NCI-H524 treated with DMSO at 0.1 percent for 48 hours (cell line): ENCODE measurements around the gene LRRK1.

Experiments used
- DNase-seq: peaks from one replicate; lab custom pipeline; 2025; lab: John Stamatoyannopoulos, UW

Gene LRRK1

GRCh38 chr15:100939791-100940190 is 20.6 kb downstream of the LRRK1 start:
- DNase-seq: no peak

- no peak for DNase-seq
Observed at GRCh38 chr15:100940767-100941379, 21.7 kb downstream of the LRRK1 start.

- no peak for DNase-seq
Observed at GRCh38 chr15:100941536-100941935, 22.4 kb downstream of the LRRK1 start.

DNA sequence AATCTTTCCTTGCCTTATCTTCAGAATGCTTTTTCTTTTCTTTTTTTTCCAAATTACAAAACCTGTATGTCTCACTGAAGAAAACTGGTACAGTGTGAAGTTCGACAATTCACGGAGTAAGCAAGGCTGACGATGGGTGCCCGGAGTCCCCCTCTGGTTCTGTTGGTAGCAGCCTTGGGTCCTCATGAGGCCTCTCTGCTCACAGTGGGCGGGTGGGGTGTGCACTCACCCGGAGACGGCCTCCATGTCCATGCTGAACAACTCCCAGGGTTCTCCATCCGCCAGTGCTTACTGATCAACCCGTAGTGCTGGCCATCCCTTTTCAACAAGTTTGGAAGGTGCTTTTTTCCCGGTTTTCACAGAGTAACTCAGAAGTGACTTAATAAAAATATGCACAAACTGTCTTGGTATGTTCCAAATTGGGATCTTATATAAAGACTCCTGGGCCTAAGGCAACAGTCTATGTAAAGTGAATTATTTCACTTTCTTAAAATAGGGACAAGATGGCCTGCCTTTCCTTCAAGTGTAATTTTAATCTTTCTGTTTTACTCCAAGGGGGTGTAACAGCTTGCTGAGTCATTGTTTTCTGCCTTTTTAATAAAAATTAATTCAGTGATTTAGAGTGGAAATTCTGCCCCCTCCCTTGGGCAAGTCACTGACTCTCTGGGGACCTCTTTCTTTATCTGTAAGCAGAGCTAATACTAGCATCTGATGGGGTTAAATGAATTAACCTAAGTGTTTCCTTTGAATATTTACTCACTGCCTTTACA is 23.7 kb downstream of the LRRK1 start:
- no peak for DNase-seq

DNA sequence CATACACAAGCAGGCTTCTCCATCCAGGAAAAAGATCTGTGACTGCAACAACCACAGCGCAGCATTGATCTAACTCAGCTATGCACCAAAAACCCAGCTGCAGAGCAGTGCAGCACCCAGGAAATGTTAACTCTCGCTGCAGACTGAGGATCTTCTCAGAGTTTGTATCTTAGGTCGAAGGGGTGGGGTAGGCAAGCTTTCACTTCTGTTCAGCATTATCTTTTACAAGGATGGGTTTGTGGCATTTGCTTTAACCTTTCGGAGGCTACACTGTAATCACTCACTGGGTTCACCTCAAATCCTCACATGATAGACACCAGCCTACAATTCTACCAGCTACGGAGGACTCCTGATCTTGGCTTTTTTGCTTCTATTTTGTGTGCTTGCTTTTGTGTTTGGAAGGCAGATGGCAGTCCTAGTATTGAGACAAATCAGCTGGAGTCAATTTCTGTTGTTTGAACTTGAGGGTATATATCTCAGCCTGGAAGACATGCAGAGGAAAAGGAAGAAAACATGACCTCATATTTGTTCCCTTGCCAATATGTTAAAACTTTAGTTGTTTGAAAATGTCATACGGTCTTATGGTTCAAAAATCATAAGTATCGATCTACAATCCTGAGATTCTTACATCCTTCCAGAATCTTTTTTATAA is 25.2 kb downstream of the LRRK1 start:
- DNase-seq: no peak

DNA sequence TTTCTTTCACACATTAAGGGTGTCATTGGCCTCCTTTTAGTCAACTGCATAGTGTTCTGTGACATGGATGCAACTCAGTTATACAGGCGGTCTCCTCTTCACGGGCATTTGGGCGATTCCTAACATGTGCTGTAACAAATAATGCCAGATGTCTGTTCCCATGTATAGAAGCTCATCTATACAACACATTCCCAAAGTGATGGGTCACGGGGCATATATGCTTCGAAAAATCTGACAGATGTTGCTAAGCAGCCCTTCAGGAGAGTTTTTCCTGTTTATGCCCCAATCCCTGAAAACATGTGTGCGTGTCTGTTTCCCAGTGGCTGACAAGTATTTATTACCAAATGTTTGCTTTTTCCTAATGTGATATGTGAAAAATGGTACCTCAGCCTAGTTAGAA is 25.8 kb downstream of the LRRK1 start:
- no peak for DNase-seq

- no peak for DNase-seq
Observed at GRCh38 chr15:100947760-100948429, 28.7 kb downstream of the LRRK1 start.

DNA sequence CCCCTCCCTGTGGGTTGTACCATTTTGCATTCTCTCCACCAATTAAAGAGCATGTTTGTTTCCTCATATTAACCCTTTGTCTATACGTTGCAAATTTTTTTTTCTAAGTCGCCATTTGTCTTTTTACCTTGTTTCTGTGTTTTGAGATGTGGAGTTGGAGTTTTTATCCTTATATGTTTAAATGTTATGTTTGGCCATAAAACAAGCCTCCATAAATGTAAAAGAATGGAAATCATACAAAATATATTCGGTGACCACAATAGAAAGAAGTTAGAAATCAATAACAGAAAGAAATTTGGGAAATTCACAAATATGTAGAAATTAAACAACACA is 29.2 kb downstream of the LRRK1 start:
- no peak for DNase-seq

GRCh38 chr15:100949691-100950090 is 30.5 kb downstream of the LRRK1 start:
- no peak for DNase-seq

GRCh38 chr15:100951965-100952364 is 32.8 kb downstream of the LRRK1 start:
- no peak for DNase-seq

DNA sequence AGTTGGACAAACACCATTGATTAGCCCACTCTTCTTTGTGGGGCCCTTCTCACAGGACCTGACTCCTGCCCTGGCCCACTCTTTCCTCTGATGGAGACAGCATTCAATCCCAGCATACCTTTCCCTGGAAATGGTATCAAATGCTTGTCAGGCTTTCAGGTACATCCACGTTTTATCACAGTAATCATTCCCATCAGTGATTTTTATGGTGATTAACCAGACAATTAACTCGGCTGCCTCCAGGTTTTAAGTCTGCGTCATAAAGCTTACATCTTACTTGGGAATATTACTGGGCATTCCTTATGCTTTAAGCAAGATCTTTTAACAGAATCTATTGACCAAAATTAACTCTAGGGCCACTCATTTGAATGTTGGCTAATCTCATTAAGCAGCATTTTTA is 33.4 kb downstream of the LRRK1 start:
- no peak for DNase-seq

GRCh38 chr15:100958326-100959065 is 39.3 kb downstream of the LRRK1 start:
- DNase-seq: no peak

GRCh38 chr15:100959066-100960050 is 40.2 kb downstream of the LRRK1 start:
- DNase-seq: no peak

GRCh38 chr15:100966997-100967396 is 47.8 kb downstream of the LRRK1 start:
- DNase-seq: no peak

DNA sequence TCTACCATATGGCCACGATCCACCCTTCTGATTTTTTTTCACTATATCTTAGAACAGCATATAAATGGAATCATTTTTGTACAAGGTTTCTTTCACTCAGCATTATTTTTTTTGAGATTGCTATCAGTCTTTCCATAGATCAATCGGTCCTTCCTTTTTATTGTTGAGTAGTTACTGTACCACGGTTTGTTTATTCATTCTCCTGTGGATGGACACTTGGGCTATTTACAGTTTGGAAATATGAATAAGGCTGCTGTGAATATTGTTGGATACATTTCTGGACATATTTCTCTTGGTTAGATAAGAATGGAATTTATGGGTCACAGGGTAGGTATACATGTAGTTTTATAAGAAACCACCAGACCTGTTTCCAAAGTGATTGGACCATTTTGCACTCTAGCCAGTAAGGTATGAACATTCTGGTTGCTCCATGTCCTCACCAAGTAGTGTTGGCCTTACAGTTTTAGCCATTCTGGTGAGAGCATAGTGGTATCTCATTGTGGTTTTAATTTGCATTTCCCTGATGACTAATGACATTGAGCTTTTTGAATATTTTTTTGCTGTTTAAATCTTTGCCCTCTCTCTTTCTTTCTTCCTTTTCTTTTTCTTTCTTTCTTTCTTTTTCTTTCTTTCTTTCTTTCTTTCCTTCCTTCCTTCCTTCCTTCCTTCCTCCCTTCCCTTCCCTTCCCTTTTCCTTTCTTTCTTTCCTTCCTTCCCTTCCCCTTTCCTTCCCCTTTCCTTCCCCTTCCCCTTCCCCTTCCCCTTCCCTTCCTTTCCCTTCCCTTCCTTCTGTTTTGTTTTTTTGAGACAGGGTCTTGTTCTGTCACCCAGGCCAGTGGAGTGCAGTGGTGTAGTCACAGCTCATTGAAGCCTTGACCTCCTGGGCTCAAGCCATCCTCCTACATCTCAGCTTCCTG is 49.2 kb downstream of the LRRK1 start:
- no peak for DNase-seq

DNA sequence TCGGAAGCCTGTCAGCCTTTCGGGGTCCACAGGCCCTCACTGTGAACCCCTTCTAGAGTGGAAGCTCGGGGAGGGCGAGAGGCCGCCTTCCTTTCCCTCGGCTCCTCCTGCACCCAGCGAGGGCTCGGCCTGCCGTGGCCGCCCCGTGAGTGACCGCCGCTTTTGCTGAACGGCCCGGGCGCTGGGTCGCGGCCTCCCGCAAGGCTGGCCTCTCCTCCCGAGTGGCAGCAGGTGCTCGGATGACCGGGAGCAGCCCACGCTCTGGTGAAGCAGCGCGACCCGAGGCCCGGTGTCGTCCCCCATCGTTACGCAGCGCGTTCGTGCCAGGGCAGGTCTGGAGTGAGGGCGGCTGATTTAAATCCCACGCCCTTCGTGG is 53.8 kb downstream of the LRRK1 start:
- no peak for DNase-seq

- DNase-seq: no peak
Observed at GRCh38 chr15:100973351-100974111, 54.4 kb downstream of the LRRK1 start.

DNA sequence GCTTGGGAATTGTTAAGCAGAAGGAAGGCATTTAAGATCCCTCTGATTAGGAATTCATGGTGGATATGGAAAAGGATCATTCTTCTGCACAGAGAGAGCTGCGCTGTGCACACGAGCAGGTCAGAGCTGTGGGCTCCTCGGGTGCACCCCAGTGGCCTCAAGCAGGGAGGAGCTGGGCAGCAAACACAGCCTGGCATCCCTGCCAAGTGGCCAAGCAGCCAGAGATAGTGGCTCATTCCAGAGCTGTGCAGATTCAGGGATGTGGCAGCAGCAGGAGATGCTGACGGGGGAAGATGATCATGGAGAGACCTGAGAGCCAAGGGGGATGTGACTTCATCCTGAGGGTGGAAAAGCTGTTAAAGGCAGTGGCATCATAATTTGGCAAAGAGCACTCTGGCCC is 55.9 kb downstream of the LRRK1 start:
- DNase-seq: no peak

- DNase-seq: no peak
Observed at GRCh38 chr15:100980410-100981046, 61.4 kb downstream of the LRRK1 start.
